ENCODE measurements around the gene MBOAT7.
"Not testable (repeated sequence)": the region's sequence is repeated elsewhere in the genome, so short reads cannot be mapped to it uniquely, and the experiment has no call there.

The MBOAT7 gene

GRCh38 chr19:54209058-54209810, 19.9 kb upstream of the MBOAT7 start:
- DNase-seq = peak; percentile 13

- peak; percentile 22 for DNase-seq
These were observed 19.3 kb upstream of the MBOAT7 start for GRCh38 chr19:54208784-54209057.

DNA sequence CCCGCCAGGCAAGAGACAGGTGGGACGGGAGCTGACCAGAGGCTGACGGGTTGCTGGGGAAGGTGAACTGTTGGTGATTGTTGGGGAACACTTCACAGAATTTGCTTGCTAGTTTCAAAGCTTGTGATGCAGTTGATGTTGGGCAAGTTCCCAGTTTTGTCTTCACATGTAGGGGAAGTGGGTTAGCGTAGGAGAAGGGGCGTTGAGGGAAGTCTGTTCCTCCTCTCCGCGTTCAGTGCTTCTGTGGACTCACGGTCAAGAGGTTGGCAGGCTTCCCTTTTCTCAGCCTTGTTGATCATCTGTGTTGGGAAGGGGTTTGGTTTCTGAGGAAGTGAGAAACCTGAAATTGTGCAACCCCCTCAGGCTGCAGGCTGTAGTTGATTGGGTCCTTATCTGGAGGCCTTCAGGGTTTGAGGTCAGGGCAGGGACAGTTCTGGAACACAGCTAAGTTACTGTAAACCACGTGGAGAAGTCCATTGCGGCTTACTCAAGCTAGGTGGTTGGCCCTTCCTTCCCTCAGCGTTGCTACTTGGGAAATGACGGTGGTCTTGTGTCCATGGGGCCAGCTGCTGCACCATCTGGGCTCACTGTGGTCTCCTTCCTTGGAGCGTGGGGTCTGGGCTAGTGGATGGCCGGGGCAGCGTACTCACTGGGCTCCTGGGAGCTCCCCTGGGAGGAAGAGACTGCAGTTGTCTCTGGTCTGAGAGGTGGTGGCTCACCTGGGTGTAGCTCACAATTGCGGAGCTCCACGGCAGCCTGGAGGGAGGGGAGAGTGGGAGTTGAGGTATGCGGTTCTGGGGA, 18.8 kb upstream of the MBOAT7 start:
- DNase-seq = peak; percentile 44

DNA sequence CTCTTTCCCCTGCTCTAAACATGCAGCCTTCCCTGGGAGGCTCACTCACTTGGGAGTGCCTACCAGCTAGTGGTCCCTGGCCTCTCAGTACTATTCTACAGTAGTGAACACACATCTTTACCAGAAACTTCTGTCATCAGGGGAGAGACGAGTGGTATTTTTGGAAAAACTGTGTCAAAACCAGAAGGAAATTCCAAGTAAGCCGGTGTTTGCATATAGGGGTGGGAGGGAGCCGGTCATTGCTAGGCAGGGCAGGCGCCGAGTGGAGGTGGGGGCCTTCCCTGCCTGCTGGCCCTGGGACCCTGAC, 18.2 kb upstream of the MBOAT7 start:
- no peak for DNase-seq

DNA sequence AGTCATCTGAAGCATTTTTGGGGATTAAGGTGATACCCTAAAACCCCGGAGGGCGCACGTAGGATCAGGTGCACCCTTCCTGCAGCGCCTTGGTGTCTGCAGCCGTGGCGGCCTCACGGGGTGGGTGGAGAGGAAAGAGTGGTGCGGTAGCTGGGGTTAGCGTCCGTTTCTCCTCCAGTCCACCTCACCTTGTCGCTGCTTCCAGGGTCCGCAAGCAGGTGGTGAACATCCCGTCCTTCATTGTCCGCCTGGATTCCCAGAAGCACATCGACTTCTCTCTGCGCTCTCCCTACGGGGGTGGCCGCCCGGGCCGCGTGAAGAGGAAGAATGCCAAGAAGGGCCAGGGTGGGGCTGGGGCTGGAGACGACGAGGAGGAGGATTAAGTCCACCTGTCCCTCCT, 17.8 kb upstream of the MBOAT7 start:
- DNase-seq = not testable (repeated sequence)

DNA sequence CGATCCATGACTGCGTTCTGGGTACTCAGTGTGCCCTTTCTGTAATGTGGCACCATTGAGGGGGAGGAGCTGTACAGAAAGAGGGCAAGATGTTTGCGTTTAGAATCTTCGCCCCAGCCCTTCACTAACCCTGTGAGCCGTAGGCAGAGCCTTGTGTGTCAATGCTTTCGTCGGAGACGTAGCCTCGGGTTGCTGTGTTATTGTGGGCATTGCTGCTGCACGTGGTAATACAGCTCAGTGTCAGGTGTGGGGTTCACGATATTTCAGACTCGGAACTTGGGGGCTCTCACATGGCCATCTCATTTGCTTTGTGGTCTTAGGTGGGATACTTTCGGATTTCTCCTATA, 17.4 kb upstream of the MBOAT7 start:
- DNase-seq = no peak

- no peak for DNase-seq
These were observed 16.9 kb upstream of the MBOAT7 start for GRCh38 chr19:54206030-54206830.

DNA sequence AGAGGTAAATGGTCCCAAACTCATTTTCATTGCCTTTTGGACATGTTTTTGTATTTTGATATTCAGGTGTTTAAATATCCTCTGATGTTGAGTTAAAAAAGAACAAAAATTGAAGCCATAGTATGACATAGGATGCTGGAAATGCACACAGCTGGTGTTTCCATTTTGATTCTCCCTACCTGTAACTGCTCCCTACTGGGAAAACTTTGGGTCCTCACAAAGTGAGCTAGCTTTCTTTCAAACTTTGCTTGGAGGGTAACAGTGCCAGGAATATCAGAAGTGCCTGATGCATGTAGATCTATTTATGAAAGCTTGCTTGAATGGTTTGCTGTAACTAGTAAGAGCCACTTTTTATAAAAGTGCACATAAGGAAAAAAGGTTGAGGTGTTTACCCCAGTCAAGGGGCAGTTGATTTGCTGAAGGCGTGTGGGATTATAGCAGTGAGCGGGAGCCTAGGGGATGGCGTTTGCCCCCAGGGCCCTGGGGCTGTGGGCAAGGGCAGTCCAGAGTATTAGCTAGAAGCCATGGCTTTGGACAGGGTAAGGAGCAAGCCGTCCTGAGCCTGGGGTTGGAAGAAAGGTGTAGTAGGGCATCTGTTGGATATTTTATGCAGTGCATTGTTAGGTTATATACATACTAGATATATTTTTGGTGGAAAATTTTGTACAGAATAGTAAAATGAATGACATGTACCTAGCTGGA, 15.5 kb upstream of the MBOAT7 start:
- DNase-seq = no peak

DNA sequence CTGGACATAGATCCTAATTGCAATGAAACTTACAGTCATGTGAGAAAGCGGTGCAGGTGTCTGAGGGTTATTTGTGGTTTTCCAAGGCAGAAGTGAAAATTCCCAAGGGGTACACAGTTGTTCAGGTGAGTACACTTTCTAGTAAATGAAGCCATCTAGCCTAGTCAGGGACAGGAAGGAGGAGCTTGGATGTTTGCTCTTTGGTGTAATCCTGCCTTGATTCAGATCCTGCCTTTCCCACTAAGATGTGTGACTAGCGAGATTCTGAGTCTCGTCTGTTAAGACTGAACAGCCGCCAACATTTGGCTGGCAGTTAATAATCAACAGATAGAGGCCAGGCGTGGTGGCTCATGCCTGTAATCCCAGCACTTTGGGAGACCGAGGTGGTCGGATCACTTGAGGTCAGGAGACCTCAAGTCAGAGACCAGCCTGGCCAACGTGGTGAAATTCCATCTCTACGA, 13.8 kb upstream of the MBOAT7 start:
- DNase-seq = no peak

- DNase-seq = no peak
These were observed 12.6 kb upstream of the MBOAT7 start for GRCh38 chr19:54201980-54202379.

DNA sequence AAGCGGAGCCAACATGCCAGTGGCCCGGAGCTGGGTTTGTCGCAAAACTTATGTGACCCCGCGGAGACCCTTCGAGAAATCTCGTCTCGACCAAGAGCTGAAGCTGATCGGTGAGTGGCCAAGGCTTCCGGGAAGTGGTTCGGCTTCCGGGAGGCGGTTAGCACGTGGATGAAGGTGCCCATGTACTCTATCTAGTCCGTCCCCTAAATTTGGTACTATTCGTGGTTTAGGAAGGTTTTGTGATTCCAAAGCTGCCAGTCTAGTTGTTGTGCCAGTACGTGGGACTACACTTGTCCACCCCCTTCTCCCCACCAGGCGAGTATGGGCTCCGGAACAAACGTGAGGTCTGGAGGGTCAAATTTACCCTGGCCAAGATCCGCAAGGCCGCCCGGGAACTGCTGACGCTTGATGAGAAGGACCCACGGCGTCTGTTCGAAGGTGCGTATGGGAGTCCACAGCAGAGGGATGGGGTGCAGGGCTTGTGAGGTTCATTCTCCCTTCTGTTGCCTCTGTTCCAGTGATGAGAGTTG, 11.9 kb upstream of the MBOAT7 start:
- DNase-seq = no peak

- no peak for DNase-seq
These were observed 10.0 kb upstream of the MBOAT7 start for GRCh38 chr19:54199401-54199800.

DNA sequence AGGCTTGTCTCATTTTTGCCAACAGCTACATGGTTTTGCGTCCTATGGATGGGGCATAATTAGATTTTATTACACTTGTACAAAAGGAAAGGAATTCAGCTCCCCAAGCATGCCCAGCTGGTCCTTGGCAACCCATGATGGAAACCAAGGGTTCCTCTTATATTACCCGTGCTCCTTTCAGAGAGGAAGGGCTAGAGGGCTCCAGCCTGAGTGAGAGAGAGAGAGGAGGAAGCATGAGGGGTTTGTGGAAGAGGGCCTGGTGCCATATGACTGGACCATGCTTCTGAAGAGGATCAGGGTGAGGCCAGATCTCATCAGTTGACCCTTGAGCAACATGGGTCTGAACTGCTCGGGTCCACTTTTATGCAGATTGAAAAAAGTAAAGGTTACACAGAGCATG, 7.7 kb upstream of the MBOAT7 start:
- no peak for DNase-seq

- no peak for DNase-seq
These were observed 7.2 kb upstream of the MBOAT7 start for GRCh38 chr19:54196536-54196935.

DNA sequence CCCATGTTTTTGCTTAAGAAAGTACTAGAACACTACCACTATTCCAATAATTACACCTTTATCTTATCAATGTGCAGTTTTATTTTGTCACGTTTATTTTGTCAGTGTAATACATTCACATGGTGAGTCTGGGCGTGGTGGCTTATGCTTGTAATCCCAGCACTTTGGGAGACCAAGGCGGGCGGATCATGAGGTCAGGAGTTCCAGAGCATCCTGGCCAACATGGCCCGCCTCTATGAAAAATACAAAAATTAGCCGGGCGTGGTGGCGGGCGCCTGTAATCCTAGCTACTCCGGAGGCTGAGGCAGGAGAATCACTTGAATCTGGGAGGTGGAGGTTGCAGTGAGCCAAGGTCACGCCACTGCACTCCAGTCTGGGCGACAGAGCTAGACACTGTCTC, 5.1 kb upstream of the MBOAT7 start:
- DNase-seq = not testable (repeated sequence)

DNA sequence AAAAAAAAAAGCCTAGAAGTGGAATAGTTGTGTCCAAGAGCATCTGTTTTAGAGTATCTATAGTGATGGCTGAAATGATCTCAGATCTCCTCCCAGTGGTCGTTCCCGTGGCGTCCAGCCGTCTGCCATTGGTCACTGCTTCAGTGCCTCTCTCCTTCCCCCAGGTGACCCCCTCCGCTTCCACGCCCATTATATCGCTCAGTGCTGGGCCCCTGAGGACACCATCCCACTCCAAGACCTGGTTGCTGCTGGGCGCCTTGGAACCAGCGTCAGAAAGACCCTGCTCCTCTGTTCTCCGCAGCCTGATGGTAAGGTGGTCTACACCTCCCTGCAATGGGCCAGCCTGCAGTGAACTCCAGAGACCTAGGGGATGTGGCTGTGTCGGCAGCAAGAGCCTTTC, 3.6 kb upstream of the MBOAT7 start:
- DNase-seq = no peak

GRCh38 chr19:54191811-54192453, 2.6 kb upstream of the MBOAT7 start:
- no peak for DNase-seq

GRCh38 chr19:54191011-54191810, 1.8 kb upstream of the MBOAT7 start, which contains the start of gene TSEN34:
TSEN34 (plus strand) TSS chr19:54191308; CDS start chr19:54191365, 57 bp downstream.
- peak; percentile 81 for DNase-seq

DNA sequence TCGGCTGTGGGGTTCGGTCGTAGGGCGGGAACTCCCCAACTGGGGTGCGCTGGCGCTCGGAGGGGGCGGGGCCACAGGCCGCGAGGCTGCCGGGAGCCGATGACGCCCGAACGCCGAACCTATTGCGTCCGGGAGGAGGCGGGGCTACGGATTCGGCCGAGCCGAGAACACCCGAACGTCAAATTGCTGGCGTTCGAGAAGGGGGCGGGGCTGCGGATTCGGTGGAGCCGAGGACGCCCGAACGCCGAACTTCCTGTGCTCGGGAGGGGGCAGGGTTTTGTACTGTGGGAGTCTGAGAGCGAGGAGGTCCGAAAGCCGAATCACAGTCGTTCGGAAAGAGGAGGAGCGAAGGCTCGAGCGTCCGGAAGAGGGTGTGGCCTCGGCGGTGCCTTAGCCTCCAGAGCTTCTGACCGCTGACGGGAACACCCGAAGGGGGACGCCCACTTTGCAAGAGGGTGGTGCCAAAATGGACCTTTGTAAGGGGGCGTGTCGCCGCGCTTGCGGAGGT, 1.2 kb upstream of the MBOAT7 start:
- DNase-seq = peak; percentile 99

- DNase-seq = peak; percentile 100
These were observed 539 bp upstream of the MBOAT7 start for GRCh38 chr19:54189735-54190502.
